ENCODE data around the gene EXOC3.
"Not testable (repeated sequence)": the region's sequence is repeated elsewhere in the genome, so short reads cannot be mapped to it uniquely, and the experiment has no call there.

EXOC3 gene

DNA sequence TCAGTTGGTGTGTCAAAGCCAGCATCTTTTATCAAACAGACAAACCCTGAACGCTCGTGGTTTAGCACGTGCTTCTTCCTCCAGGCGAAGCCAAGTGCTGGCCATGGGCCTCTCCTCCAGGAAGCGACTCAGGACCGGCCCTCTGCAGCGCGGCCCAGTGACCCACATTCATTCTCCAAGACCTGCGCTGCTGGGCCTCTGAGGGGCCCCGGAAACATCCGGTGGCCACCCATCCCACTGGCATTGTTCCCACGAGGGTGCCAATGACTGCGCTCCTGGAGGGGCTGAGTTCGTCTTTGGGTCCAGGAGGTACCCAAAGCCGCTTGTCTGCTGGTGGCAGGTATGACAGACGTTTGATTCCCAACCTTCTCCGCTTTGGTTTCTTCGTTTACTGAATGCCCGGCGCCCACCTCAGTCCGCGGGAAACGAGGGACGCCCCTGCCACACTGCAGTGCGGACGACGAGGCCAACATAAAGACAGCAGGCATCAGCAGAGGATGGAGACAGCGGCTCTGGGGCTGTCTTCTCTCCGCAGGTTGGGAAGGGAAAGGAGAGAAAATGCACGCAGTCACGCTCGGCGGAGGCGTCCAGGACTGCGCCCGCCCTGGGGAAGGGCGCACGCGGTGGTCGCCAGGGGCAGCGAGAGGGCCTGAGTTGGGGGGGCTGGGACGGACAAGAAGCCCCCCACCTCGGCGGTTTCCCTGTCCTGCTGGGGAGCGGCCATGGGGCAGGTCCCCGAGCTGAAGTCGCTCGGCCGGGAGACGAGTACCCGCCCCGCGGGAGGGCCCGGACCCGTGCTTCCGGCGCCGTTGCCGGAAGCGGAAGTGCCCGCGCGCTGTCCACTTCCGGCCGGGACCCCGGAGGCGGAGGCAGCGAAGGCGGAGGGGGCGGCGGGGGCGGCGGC is at the start of gene EXOC3:
EXOC3 (plus strand) TSS at position 842 of the 904 bp plus-strand sequence. CDS start 3,030 bp downstream, outside the sequence.
- DNase-seq, result peak; percentile 70

DNA sequence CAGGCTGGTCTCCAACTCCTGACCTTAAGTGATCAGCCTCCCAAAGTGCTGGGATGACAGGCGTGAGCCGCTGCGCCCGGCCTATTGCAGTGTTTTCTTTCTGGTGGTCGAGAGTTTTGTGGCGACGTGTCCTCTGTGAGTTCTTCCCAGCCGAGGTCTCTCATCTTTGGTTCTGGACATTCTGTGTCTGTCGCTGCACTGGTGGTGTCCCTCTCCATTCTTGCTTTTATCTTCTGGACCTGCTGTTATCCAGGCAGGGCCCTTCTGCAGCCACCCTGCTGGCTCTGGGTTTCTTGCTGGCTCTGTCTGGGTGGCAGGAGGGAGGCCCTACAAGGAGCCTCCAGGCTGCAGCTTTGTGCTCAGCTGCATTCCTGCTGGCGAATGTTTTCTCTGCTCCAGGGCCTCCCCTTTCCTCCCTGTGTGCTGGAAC is 49.1 kb upstream of the EXOC3 start:
- DNase-seq, result no peak

DNA sequence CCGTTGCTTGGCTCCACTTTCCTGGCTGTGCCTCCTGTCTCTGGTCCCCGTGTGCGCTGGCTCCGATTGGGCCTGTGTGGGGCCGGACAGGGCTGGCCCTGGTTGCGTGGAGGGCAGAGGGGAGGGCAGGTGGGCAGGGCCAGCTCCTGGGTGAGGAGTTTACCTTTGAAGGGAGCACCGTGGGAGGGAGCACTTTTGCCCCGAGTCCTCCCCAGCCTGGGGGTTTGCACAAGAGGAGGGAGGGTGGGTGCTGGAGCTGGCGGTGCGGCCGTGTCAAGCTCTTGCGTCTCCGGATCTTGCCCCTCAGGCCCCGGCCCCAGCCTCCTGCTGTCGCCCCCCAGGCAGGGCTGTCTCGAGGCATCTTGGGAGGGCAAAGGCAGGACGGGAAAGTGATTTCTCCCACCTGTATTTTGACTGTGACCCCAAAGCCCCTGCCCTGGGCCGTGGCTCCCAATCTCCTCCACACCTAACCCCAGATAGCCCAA is 48.3 kb upstream of the EXOC3 start:
- no peak for DNase-seq

DNA sequence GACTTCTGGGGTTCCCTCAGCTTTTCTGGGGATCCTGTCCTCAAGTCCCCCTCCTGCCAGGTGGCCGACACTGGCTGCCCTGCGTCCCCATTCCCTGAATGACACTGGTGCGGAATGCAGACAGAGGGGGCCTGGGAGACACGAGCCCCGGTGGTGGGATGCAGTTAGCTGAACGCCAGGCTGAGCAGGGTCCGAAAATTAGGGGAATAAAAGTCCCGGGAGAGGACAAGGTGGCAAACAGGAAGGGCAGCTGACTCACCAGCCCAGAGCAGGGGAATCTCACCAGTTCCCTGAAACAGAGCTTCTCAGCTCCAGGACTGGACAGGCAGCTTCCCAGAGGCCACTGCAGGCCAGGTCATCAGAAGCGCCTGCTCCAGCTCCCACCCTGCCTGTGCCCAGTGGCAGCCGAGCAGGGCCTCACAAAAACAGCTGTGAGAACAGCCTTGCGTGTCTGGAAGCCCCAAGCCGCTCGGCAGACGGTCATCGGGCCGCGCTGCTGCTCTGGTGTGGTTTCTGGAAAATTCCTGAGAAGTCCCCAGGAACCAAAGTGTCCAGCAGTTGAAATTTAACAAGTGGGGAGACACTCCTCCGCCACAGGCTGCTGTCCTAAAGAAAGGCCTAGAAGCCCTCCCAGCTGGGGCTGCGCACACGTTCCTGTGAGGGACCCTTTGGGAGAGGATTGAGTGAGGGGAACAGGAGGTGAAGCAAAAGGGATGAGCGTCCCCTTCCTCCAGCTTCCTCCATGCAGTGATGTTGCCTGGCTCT is 47.6 kb upstream of the EXOC3 start:
- DNase-seq, result no peak

DNA sequence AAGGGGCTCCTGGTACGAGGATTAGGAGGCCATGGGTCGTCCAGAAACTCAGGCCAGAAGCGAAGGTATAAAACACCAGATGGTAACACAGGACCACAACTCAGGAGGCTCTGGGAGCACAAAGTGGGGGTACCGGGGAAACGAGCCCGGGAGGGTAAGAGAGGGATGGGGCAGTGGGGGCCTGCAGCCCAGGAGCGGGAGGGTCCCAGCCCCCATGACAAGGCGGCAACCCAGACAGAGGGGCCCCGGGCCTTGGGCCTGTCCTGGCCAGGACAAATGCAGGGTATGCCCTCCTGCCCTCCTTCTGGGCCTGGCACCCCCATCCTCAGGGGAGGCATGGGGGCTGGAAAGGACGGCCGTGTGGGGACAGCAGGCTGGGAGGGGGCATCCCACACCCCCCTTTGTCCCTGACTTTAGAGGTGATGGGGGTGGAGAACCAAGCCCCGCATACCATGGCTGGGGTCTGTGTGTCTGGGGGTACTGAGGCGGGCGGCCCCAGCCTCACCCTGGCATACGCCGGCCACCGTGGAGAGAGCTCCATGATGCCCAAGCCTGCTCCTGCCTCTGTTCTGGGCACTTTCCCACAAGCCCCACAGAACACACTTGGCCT is 47.0 kb upstream of the EXOC3 start:
- no peak for DNase-seq

DNA sequence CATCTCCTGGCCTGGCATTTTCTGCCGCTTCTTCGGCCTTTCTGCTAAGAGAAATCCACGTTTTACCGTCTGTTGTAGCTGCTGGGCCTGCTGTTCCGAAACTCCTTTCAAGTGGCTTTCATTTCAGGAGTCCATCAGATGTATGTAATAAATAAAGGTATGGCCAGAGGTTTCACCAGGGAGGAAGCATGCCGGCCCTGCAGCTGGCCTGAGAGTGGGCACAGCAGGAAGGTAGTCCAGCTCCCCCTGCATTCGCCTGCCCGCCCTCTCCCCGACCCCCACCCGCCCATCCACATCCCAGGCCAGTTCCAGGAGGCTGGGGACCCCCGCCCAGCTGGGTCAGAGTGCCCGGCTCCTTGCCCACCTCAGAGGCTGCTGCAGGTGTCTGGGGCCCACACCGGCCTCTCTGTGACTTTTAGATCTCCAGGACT is 46.4 kb upstream of the EXOC3 start:
- DNase-seq, result no peak

DNA sequence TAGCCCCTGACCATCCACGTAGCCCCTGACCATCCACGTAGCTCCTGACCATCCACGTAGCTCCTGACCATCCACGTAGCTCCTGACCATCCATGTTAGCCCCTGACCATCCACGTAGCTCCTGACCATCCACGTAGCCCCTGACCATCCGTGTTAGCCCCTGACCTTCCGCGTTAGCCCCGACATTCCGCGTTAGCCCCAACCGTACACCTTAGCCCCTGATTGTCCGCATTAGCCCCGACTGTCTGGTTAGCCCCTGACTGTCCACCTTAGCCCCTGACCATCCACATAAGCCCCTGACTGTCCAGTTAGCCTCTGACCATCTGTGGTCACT is 44.9 kb upstream of the EXOC3 start:
- not testable (repeated sequence) for DNase-seq

DNA sequence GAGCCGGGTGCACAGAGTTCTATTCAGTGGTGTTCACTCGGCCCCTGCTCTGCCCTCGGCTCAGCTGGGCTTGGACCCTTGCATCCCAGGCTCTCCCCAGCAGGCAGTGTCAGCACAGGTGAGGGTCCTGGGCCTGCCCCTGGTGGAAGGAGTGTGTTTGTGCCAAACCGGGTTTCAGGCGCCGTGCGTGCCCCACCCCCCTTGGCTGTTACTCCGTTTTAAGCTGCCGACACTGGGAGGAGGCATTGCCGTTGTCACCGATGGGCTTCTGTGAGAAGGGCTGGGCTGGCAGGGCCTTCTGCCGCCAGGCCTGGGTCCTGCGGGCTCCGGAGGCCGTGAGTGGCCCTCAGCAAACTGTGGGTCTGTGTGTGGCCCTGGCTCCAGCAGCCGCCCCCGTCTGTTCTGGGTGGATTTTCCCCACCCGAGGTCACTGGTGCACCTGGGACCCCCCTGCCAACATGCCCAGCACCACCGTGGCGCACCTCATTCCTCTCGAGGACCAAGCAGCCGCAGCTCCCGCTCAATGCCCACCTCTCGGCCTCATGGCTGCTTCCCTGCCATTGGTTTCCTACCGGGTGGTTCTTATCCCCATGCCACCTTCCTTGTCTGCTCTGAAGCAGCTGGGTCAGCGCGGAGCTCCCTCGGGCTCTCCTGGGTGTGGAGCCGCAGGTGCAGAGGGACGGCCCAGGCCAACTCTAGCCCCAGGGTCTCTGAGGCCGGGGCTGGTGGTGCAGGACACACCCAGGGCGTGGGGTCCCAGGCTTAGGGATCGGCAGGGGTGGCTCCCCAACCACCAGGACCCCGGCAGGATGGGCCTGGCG is 44.3 kb upstream of the EXOC3 start:
- no peak for DNase-seq

DNA sequence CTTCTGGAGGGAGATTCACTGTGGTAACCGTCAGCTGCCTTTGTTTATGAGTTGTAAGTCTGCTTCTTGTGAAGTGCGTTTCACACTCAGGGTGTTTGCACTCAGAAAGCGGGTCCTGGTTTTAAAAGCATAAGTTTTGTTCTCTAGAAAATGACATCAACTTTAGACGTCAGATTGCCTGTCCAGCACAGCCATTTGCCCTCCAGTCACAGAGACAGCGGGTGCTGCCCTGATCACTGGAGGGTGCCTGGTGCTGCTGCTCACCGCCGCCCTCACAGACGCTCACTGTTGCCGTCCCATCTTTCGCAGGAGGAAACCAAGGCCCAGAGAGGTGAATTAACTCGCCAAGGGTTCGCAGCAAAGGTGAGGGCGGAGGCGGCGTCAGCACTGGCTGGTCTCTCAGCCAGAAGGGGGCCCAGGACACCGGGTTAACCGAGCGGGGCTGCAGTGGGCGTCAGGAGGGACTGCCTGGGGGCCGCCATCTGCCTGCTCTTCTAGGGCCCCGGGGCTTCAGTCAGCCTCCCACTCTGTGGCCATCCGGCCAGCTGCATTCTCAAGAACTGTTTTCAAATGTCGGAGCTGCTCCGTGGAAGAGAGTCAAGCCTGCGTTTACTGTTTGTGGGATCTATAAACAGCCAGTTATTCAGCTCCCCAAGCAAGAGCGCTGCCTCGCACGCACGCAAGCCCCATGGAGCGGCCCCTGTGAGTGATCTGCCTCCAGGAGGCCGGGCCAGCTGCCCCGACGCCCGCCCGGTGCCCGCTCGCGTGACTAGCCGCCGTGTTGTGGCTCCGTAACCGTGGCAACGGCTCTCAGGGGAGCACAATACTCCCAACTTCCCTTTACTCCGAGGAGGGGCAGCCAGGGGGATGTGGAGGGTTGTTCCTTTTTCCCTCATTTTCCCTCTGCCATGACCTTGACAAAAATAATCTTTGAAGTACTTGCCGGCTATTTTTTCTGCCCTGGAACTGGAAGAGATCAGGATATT is 43.4 kb upstream of the EXOC3 start:
- DNase-seq, result peak; percentile 65

DNA sequence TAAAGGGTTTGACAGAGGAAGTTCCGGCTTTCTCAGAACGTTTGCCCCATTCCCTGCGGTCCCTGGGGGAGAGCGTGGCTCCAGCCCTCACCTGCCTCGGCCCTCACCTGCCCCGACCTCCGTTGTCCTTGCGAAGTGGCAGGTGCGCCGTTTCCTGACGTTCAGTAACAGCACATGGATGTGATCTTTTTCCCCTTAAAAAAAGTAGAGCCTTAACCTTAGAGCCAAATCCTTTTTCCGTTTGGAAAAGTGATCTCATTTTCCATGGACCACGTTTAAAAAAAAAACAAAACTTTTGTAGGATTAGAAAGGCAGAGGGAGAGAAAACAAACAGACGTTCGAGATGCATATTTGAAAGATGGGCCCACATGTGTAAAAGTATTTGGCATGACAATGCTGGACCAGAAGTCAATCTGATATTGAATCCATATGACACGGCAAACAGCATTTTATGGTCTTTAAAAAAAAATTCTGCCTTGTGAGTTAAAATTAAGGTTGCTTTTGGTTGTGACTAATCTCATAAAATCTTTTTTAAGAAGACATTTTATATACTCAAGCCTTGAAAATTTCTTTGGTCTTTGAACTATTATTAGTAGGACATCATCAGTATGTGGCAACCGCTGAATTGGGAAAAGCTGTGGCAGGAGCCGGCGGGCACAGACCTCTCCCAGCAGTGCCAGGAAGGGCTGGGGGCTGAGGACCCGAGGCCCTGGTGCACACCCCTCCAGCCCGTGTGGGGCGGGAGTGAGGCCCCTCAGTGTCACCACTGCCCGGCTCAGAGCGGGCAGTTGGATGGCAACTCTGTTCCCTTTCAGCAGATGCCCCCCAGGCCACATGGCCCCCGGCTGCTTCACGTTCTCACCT is 42.5 kb upstream of the EXOC3 start:
- no peak for DNase-seq

DNA sequence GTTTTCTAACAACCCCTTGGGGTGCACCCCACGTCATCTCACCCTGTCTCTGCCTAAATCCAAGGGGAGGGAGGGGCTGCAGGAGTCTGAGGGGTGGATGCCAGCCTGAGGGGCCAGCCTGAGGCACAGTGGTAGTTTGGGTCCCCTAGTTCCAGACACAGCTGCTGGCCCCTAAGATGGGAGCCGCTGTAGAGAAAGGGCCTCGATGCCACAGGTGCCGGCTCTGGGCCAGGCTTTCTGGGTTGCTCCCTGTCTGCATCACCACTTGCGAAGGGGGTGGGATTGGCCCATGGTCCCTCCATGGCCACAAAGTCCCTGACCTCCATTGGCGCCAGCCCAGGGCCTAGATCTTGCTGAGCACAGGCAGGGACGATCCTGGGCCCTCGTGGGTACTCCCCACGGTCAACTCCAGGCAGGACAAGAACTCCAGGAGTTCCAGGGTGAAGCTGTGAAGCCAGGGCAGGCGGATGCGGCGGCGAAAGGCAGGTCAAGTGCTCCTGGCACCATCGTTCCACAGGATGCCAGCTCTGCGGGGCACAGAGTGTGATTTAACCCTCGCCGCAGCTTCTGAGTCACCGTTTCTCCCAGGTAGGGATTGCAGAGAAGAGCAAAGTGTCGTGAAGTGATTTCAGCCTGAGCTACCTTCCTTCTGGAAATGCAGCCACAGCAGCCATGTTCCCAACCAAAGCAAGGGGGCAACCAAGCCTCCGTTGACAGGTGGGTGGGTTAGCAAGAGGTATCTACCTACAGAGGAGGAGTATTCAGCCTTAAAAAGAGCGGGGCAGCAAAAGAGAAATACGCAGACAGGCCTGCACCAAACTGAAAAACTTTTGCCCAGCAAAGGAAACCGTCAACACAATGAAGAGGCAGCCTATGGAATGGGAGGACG is 41.6 kb upstream of the EXOC3 start:
- no peak for DNase-seq

DNA sequence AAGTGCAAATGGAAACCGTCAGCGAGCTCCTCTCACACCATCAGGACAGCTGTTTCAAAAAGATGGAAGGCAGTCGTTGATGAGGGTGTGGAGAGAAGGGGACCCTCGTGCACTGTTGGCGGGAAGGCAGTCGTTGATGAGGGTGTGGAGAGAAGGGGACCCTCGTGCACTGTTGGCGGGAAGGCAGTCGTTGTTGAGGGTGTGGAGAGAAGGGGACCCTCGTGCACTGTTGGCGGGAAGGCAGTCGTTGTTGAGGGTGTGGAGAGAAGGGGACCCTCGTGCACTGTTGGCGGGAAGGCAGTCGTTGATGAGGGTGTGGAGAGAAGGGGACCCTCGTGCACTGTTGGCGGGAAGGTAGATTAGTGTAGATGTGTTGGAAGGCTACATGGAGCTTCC is 40.8 kb upstream of the EXOC3 start:
- not testable (repeated sequence) for DNase-seq

DNA sequence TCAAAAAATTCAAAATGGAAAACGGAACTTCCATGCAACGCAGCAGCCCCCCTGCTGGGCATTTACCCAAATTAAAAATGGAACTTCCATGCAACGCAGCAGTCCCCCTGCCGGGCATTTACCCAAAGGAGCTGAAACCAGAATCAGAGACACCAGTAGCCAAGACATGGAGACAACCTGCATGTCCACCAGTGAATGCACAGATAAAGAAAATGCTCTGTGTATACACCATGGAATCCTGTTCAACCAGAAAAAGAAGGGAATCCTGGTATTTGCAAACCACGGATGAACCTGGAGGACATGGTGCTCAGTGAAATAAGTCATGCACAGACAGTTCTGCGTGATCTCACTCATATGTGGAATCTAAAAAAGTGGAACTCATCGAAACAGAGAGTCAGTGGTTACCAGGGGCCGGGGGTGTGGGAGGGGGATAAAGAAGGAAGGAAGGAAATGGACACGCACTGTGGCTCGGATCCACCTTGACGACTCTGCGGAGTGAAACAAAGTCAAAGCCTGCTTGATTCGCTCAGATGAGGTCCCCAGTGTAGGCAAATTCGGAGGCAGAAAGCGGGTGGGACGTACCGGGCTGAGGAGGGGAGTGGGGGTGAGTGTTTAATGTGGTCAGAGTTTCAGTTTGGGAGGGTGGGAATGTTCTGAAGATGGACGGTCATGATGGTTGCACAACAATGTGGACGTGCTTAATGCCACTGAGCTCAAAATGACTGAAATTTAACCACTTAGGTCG is 40.2 kb upstream of the EXOC3 start:
- no peak for DNase-seq

DNA sequence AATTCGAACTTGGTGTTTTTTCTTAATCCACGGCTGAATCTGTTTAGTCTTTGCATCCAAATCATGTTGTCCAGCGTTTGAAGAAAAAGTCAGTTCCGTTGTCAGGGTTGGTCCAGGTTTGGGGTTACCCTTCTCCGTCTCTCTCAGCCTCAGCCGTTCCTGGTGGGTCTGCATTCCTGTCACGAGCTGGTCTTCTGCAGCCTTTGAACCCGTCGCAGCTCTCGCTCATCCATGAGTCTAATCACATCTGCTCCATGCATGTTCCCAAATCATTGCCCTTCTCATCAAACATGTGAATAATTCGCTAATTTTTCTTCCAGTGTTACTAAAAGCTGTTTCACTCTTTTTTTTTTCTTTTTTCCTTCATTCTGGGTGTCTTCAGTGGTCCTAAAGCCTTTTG is 39.0 kb upstream of the EXOC3 start:
- DNase-seq, result no peak

DNA sequence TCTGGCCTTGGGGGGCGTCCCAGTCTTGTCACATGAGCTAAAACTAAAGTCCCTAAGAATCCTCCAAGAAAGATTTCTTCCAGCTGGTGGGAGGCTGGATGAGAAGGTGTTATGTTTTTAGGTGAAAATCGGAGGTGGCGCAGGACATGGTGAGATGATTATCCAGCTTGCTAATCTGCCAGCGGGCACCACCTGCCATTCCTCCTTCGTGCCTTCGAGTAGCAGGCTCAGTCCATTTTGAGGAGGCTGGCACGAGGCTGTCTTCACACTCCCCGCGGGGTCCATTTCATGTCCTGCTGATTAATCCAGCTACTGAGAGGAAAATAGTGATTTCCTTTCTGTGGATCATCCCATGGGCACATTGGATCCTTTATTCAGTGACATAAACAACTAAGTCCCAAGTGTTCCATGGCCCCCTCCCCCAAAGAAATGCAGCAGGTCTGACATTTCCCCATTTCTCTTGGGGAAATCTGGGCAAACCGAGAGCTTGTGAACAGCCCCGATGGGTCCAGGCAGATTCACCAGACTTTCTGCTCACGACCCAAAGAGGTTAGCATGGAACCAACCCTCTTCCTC is 38.2 kb upstream of the EXOC3 start:
- DNase-seq, result no peak

DNA sequence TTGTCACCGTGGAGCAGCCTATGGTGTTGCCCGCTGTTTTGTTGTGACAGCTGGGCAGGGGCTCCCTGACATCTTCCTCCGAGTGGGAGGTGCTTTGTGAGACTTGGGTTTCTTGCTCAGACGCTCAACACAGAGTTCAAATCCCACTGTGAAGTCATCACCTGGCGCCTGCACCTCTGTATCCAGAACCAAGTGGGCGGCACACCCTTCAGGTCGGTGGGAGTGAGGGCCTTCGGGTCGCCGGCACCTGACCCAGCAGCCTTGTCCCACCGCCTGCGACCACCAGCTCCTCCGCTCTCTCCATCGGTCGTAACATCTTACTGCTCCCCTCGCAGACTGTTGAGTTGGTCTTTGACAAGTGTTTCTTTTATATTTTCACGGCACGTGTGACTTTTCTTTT is 37.6 kb upstream of the EXOC3 start:
- no peak for DNase-seq

DNA sequence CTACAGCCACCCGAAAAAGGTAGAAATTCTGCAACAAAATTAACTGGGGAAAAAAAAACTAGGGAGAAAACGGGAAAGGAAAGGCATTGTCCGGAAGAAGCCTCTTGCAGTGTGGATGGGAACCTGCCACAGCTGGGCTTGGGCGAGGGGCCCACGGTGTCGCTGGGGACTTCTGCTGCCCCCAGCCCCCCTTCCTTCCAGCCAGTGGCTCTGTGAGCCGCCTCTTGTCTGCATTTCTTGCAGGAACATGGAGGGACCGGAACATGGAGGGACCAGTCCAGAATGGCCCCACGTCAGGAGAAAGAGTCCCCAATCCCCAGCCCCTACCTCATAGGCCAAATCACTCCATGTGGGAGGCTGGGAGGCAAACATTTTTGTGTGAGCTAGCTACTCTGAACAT is 36.9 kb upstream of the EXOC3 start:
- no peak for DNase-seq

DNA sequence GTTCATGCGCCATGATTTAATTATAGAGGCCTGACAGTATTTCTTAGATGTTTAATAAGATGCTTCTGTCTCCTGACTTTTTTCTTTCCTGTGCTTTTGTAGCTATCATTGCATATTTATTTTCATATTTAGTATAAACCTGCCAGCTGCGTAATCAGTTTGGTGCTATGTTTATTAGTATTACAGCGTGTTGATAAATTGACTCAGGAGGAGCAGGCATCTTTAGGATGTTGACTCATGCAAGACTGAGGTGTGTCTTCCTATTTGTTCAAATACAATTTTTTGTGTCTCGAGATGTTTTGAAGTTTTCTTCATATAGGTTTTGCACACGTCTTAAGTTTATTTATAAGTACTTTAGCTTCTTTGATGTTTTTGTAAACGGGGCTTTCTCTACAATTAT is 35.9 kb upstream of the EXOC3 start:
- no peak for DNase-seq

Data from stimulated activated CD4-positive, alpha-beta T cell treated with anti-CD3 and anti-CD28 coated beads, Interleukin-1b, Interleukin-23, amount 100 ng/mL, for 48 hours (primary cell).